DMS53 (cell line): ENCODE data around the gene FAM53B.
A peak's percentile ranks its signal among the peaks of the same experiment; 100 is the strongest.

Source experiments
- DNase-seq: peaks from one replicate; lab custom pipeline; 2025; lab: John Stamatoyannopoulos, UW

FAM53B gene

GRCh38 chr10:124663228-124663627, 81.0 kb downstream of the FAM53B start:
- no peak for DNase-seq

- DNase-seq = no peak
These were observed 82.5 kb downstream of the FAM53B start for GRCh38 chr10:124661660-124662180.

- no peak for DNase-seq
These were observed 83.6 kb downstream of the FAM53B start for GRCh38 chr10:124660404-124661125.

GRCh38 chr10:124659380-124659779, 84.8 kb downstream of the FAM53B start:
- no peak for DNase-seq

GRCh38 chr10:124658591-124659242, 85.5 kb downstream of the FAM53B start:
- DNase-seq = no peak

GRCh38 chr10:124657806-124658205, 86.4 kb downstream of the FAM53B start:
- no peak for DNase-seq

- no peak for DNase-seq
These were observed 87.6 kb downstream of the FAM53B start for GRCh38 chr10:124656541-124656940.

- DNase-seq = no peak
These were observed 88.1 kb downstream of the FAM53B start for GRCh38 chr10:124656113-124656490.

GRCh38 chr10:124655191-124656112, 88.7 kb downstream of the FAM53B start:
- no peak for DNase-seq

GRCh38 chr10:124654686-124655085, 89.5 kb downstream of the FAM53B start:
- no peak for DNase-seq

- no peak for DNase-seq
These were observed 90.1 kb downstream of the FAM53B start for GRCh38 chr10:124653811-124654651.

- no peak for DNase-seq
These were observed 90.9 kb downstream of the FAM53B start for GRCh38 chr10:124653311-124653710.

GRCh38 chr10:124652701-124653100, 91.5 kb downstream of the FAM53B start:
- DNase-seq = no peak

GRCh38 chr10:124652200-124652599, 92.0 kb downstream of the FAM53B start:
- DNase-seq = no peak

- no peak for DNase-seq
These were observed 92.7 kb downstream of the FAM53B start for GRCh38 chr10:124651402-124651891.

- DNase-seq = no peak
These were observed 93.3 kb downstream of the FAM53B start for GRCh38 chr10:124650820-124651401.

GRCh38 chr10:124650263-124650662, 93.9 kb downstream of the FAM53B start:
- DNase-seq = no peak

GRCh38 chr10:124649214-124649613, 95.0 kb downstream of the FAM53B start:
- DNase-seq = peak; percentile 70

GRCh38 chr10:124648738-124649137, 95.4 kb downstream of the FAM53B start:
- peak; percentile 99 for DNase-seq

GRCh38 chr10:124648131-124648475, 96.1 kb downstream of the FAM53B start:
- no peak for DNase-seq
